EL (cell line): ENCODE data around the gene ZNF598.
"Not testable (repeated sequence)": the region's sequence is repeated elsewhere in the genome, so short reads cannot be mapped to it uniquely, and the experiment has no call there.

Experiments used
- DNase-seq: peaks from one replicate; pipeline ENCODE4 v3.0.0-alpha.2; 2016

The ZNF598 gene

GRCh38 chr16:1957434-1958142 is 52.0 kb downstream of the ZNF598 start:
- not testable (repeated sequence) for DNase-seq

GRCh38 chr16:1953734-1954133 is 55.9 kb downstream of the ZNF598 start:
- no peak for DNase-seq

GRCh38 chr16:1950559-1950958 is 59.1 kb downstream of the ZNF598 start:
- no peak for DNase-seq

GRCh38 chr16:1950047-1950446 is 59.6 kb downstream of the ZNF598 start:
- DNase-seq: no peak

GRCh38 chr16:1949507-1949906 is 60.1 kb downstream of the ZNF598 start:
- no peak for DNase-seq
